RWPE2 (cell line): ENCODE data around the gene PDK3.

Source experiments
- ATAC-seq: fragments of 200-7000 bp; cut with Tn5 transposase; 3 replicates; pipeline ENCODE4 v1.9.1; 2021; ENCODE audit warnings: low read depth
- DNase-seq: peaks from one replicate; pipeline ENCODE4 v3.0.0-alpha.2; 2020; ENCODE audit warnings: low spot score
- H3K27ac ChIP-seq: fragments of 450-650 bp; 2 replicates; pipeline ENCODE4 v1.5.1; 2017; ENCODE audit warnings: mild to moderate bottlenecking; ENCODE audit not compliant: poor library complexity, severe bottlenecking
- H3K27me3 ChIP-seq: fragments of 250-450 bp; sonication (Bioruptor Pico); 2 replicates; pipeline ENCODE4 v1.5.1; 2021; ENCODE audit warnings: mild to moderate bottlenecking, moderate library complexity; ENCODE audit not compliant: insufficient read depth, poor library complexity, severe bottlenecking
- H3K36me3 ChIP-seq: fragments of 250-450 bp; sonication (Bioruptor Pico); 2 replicates; pipeline ENCODE4 v1.5.1; 2020; ENCODE audit warnings: low read depth, mild to moderate bottlenecking, moderate library complexity
- H3K4me1 ChIP-seq: fragments of 250-450 bp; sonication (Bioruptor Pico); 2 replicates; pipeline ENCODE4 v1.5.1; 2021; ENCODE audit warnings: mild to moderate bottlenecking, moderate library complexity; ENCODE audit not compliant: insufficient read depth, poor library complexity, severe bottlenecking
- H3K4me3 ChIP-seq: fragments of 250-450 bp; sonication (Bioruptor Pico); 2 replicates; pipeline ENCODE4 v1.5.1; 2021; ENCODE audit warnings: mild to moderate bottlenecking, moderate library complexity; ENCODE audit not compliant: severe bottlenecking
- H3K9me3 ChIP-seq: fragments of 250-450 bp; sonication (Bioruptor Pico); 2 replicates; pipeline ENCODE4 v1.5.1; 2021; ENCODE audit warnings: mild to moderate bottlenecking, moderate library complexity; ENCODE audit not compliant: severe bottlenecking
- TF ChIP-seq, protein P1 (sequence below): fragments of 450-650 bp; IDR thresholded peaks from one replicate; pipeline ENCODE4 v1.5.1; 2017; ENCODE audit warnings: mild to moderate bottlenecking, moderate library complexity; ENCODE audit not compliant: poor library complexity, severe bottlenecking

Gene PDK3

DNA sequence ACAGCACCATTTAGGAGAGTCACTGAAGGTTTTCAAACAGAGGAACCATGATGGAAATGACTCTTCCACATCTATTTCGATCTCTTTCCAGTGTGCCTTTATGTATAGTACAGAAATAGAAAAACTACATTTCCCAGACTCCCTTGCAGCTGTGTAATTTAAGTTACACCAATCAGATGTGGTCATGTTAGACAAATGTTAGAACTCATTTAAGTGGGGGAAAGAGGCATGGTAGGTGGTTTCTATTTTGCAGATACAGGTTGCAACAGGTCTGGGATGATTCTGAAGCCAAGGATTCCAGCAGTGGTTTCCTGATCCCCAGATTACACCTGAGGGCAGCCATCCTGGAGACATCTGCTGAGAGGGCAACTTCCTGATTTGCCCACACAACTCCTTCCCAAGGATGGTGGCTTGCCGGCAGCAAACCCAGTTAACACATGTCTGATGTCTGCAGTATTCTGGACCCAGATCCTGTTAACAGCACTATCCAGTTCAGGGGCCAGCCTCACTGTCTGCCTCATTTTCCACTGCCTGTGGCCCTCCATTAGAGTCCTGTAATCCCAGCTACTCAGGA is 38.7 kb upstream of the PDK3 start:
- Histone ChIP-seq H3K27ac (no peak overlapping the region), H3K36me3 (no peaks in the 10 kb centered on the region), H3K4me3 (no peak overlapping the region), H3K27me3 (no peaks in the 10 kb centered on the region), H3K4me1 (no peaks in the 10 kb centered on the region), H3K9me3 (no peaks in the 10 kb centered on the region)
- TF ChIP-seq, protein P1, sequence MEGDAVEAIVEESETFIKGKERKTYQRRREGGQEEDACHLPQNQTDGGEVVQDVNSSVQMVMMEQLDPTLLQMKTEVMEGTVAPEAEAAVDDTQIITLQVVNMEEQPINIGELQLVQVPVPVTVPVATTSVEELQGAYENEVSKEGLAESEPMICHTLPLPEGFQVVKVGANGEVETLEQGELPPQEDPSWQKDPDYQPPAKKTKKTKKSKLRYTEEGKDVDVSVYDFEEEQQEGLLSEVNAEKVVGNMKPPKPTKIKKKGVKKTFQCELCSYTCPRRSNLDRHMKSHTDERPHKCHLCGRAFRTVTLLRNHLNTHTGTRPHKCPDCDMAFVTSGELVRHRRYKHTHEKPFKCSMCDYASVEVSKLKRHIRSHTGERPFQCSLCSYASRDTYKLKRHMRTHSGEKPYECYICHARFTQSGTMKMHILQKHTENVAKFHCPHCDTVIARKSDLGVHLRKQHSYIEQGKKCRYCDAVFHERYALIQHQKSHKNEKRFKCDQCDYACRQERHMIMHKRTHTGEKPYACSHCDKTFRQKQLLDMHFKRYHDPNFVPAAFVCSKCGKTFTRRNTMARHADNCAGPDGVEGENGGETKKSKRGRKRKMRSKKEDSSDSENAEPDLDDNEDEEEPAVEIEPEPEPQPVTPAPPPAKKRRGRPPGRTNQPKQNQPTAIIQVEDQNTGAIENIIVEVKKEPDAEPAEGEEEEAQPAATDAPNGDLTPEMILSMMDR: no peak
- ATAC-seq: peak; percentile 85
- peak; percentile 20 for DNase-seq

DNA sequence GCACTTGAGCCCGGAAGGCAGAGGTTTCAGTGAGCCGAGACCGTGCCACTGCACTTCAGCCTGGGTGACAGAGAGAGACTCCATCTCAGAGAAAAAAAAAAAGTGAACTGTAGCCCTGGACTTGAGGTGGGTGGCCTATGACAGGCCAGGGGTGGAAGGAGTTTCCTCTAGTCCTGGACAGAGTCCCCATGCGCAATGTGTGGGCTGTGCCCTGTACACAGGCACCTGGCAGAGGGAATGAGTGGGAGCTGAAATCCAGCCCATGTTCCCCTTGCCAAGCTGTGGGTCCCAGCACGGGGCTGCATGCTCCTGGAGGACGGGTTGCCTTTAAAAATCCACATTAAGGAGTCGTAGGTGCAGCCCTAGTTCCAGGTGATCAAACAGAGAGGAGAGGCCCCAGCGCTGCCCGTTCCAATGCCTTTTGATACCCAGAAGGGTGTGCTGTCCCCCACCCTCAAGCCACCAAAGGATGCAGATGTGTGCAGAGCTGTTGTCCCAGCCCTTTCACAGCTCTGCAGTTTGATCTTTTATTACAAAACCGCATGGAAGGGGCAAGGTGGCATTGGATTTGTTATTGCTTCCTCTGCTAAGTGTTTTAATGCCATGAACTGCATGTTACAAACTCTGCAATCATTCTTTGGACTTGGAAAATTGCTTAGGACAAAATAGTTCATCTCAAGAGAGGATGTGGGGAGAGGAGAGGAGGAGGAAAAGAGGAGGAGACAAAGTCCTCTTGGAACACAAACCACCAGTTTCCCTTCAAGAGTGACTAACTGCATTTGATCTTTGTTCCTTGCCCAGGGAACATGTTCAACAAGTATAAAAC is 38.0 kb upstream of the PDK3 start:
- H3K4me1 ChIP-seq: no peaks in the 10 kb centered on the region
- TF ChIP-seq, protein P1: no peak
- DNase-seq (no peak), ATAC-seq (no peak)
- no peaks in the 10 kb centered on the region for H3K27me3 ChIP-seq
- H3K27ac ChIP-seq: no peak overlapping the region
- no peak overlapping the region for H3K4me3 ChIP-seq
- H3K36me3 ChIP-seq: no peaks in the 10 kb centered on the region
- H3K9me3 ChIP-seq: no peaks in the 10 kb centered on the region

DNA sequence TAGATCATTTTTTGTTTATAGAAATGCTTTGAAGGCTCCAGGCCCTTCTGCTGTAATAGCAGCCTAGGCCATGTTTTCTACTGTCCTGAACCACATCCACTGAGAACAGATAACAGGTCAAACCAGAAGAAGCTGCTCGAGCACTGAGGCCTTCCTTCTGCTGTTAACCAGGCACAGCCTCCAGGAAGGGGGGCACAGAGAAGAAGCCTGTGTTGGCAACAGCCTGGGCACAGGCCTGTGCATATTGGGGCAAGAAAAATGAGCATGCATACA is 37.4 kb upstream of the PDK3 start:
- DNase-seq: no peak
- Histone ChIP-seq H3K4me3 (no peak overlapping the region), H3K4me1 (no peaks in the 10 kb centered on the region), H3K36me3 (no peaks in the 10 kb centered on the region), H3K27me3 (no peaks in the 10 kb centered on the region), H3K27ac (no peak overlapping the region), H3K9me3 (no peaks in the 10 kb centered on the region)
- no peak for ATAC-seq
- TF ChIP-seq, protein P1: no peak

DNA sequence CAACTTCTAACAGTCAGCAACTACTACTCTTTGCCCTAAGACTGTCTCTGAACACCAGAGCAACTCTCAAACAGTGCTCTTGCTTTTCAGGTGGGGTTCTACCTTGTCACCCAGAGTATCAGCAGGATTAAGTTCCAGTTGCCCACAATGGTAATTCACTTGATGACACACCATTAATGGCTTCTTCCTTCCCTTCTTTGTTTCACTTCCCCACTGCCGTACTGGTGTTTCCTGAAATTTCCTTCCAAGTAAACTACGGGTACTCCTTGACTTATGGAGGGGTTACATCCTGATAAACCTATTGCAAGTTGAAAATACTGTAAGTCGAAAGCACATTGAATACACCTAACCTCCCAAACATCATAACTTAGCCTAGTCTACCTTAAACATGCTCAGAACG is 36.6 kb upstream of the PDK3 start:
- Histone ChIP-seq H3K4me3 (no peak overlapping the region), H3K27me3 (no peaks in the 10 kb centered on the region), H3K9me3 (no peaks in the 10 kb centered on the region), H3K4me1 (no peaks in the 10 kb centered on the region), H3K27ac (no peak overlapping the region), H3K36me3 (no peaks in the 10 kb centered on the region)
- no peak for ATAC-seq
- no peak for DNase-seq
- TF ChIP-seq, protein P1: no peak

DNA sequence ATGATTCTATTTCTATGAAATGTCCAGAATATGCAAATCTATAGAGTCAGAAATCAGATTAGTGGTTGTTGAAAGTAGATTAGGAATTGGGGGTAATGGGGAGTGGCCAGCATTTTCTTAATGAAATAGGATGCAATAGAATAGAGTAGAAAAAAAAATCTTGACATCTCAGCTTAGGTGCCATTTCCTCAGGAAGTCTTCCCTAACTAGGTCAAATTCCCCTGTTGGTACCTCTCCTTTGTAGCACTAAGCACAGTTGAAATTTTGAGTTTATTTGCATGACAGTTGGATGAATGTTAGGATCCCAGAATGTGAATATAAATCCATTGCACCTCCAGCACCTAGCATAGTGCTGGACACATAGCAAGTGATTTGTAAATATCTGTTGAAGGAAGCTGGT is 30.0 kb upstream of the PDK3 start:
- TF ChIP-seq, protein P1: no peak
- H3K9me3 ChIP-seq: no peaks in the 10 kb centered on the region
- no peak for DNase-seq
- H3K27me3 ChIP-seq: no peaks in the 10 kb centered on the region
- H3K4me1 ChIP-seq: no peaks in the 10 kb centered on the region
- ATAC-seq: no peak
- H3K36me3 ChIP-seq: no peaks in the 10 kb centered on the region
- H3K27ac ChIP-seq: no peak overlapping the region
- no peak overlapping the region for H3K4me3 ChIP-seq
